Measurements from ENCODE around the gene AHRR. TPM values are rescaled to one million over a fixed set of nuclear protein-coding genes. Genes with fewer than 3 reads are reported as not detected.

AHRR gene
- total and polyA plus RNA-seq, 2 experiments from 2014 or later, result 1.8 to 2.4 TPM

Other genes starting within 250 kb of the AHRR start
- gene PLEKHG4B, start 229.5 kb upstream of the AHRR start, total RNA-seq, result 3.5 and 4.0 TPM in 2 replicates
- gene PLEKHG4B, start 229.5 kb upstream of the AHRR start, polyA plus RNA-seq, result 3.6 and 6.7 TPM in 2 replicates
- gene LRRC14B, start 130.2 kb upstream of the AHRR start, total RNA-seq, result not detected in 2 replicates
- gene LRRC14B, start 130.2 kb upstream of the AHRR start, polyA plus RNA-seq, result 0.18 TPM in 1 of 2 replicates, not detected in the other
- gene CCDC127, start 103.6 kb upstream of the AHRR start, total RNA-seq, result 4.6 and 4.8 TPM in 2 replicates
- 11.4 and 13.7 TPM in 2 replicates for gene CCDC127, start 103.6 kb upstream of the AHRR start, polyA plus RNA-seq
- 91.2 and 102 TPM in 2 replicates for gene SDHA, start 103.4 kb upstream of the AHRR start, total RNA-seq
- 140 and 159 TPM in 2 replicates for gene SDHA, start 103.4 kb upstream of the AHRR start, polyA plus RNA-seq
- gene PDCD6, start 50.1 kb upstream of the AHRR start, total RNA-seq, result 109 and 116 TPM in 2 replicates
- 169 and 197 TPM in 2 replicates for gene PDCD6, start 50.1 kb upstream of the AHRR start, polyA plus RNA-seq
- 30.9 and 38.3 TPM in 2 replicates for gene EXOC3, start 121.5 kb downstream of the AHRR start, total RNA-seq
- 36.1 and 45.3 TPM in 2 replicates for gene EXOC3, start 121.5 kb downstream of the AHRR start, polyA plus RNA-seq
- gene SLC9A3, start 202.7 kb downstream of the AHRR start, total RNA-seq, result 6.7 and 7.4 TPM in 2 replicates
- gene SLC9A3, start 202.7 kb downstream of the AHRR start, polyA plus RNA-seq, result 4.8 and 5.4 TPM in 2 replicates